HEK293T (cell line): ENCODE results near the gene MAPK7.

Experiments used
- ARNT ChIP-seq: fragments of 450-650 bp; IDR thresholded peaks from 2 replicates; pipeline ENCODE4 v1.6.1; 2017; ENCODE audit warnings: mild to moderate bottlenecking
- BHLHE40 ChIP-seq: fragments of 450-650 bp; IDR thresholded peaks from 2 replicates; pipeline ENCODE4 v1.6.1; 2016; ENCODE audit warnings: mild to moderate bottlenecking, moderate library complexity, borderline replicate concordance
- CTBP1 ChIP-seq: fragments of 450-650 bp; IDR thresholded peaks from 2 replicates; pipeline ENCODE4 v1.6.1; 2016; ENCODE audit warnings: borderline replicate concordance
- ELF4 ChIP-seq: fragments of 450-650 bp; IDR thresholded peaks from 2 replicates; pipeline ENCODE4 v1.6.1; 2017; ENCODE audit warnings: antibody characterized with exemption
- FOXK2 ChIP-seq: fragments of 450-650 bp; IDR thresholded peaks from 2 replicates; pipeline ENCODE4 v1.6.1; 2016; ENCODE audit warnings: mild to moderate bottlenecking
- HDGF ChIP-seq: fragments of 450-650 bp; IDR thresholded peaks from 2 replicates; pipeline ENCODE4 v1.6.1; 2017; ENCODE audit warnings: antibody characterized with exemption, borderline replicate concordance
- SUZ12 ChIP-seq: fragments of 450-650 bp; IDR thresholded peaks from 2 replicates; pipeline ENCODE4 v1.6.1; 2016; ENCODE audit warnings: mild to moderate bottlenecking

DNA sequence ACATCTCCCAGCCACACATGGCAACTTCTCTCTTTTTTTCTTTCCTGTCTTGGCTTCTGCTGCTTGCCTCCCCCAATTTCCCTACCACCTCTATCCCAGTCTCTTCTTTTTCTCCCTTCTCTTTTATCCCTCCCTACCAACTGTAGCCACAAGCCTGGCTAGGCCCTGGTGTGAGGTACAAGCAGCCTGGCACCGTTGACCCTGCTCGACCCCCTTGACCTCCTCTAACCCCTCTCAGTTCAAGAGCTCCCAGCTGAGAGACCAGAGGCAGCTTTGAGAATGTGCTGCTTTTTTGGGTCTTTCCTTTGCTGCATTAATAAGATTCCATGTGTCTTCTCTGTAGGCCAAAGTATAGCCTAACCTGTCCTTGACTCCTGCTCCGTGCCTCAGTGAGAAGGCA is 48.0 kb upstream of the MAPK7 start:
- no peak for TF ChIP-seq HDGF
- no peak for TF ChIP-seq CTBP1
- no peak for TF ChIP-seq FOXK2
- no peak for TF ChIP-seq ELF4
- no peak for TF ChIP-seq BHLHE40
- TF ChIP-seq SUZ12, result no peak
- no peak for TF ChIP-seq ARNT
